Neural cell (in vitro differentiated cells): ENCODE results near the gene PRIMPOL. TPM values are rescaled to one million over a fixed set of nuclear protein-coding genes. Genes with fewer than 3 reads are reported as not detected.

Experiments used
- H2AFZ ChIP-seq: fragments of 200-600, 300-800 bp; sonication (generic), shearing (Covaris generic); 2 replicates; pipeline ENCODE4 v1.6.0; 2014; ENCODE audit warnings: low read depth, mild to moderate bottlenecking, antibody characterized with exemption, low read length, moderate library complexity
- H3F3A ChIP-seq: fragments of 200-600 bp; shearing (Covaris generic); 2 replicates; pipeline ENCODE4 v1.6.1; 2016; ENCODE audit warnings: mild to moderate bottlenecking, moderate library complexity, mixed read lengths, antibody characterized with exemption, low read length; ENCODE audit not compliant: insufficient read depth, poor library complexity, severe bottlenecking
- H3K27ac ChIP-seq: fragments of 200-600, 300-800 bp; sonication (generic), shearing (Covaris generic); 2 replicates; pipeline ENCODE4 v1.5.1; 2014; ENCODE audit warnings: mild to moderate bottlenecking, low read length, moderate library complexity
- H3K27me3 ChIP-seq: fragments of 300-800, 200-600 bp; sonication (generic), shearing (Covaris generic); 2 replicates; pipeline ENCODE4 v1.6.0; 2014; ENCODE audit warnings: mild to moderate bottlenecking, low read depth, low read length, moderate library complexity; ENCODE audit not compliant: insufficient read depth
- H3K36me3 ChIP-seq: fragments of 300-800, 200-600 bp; sonication (generic), shearing (Covaris generic); 2 replicates; pipeline ENCODE4 v1.5.1; 2014; ENCODE audit warnings: mild to moderate bottlenecking, antibody characterized with exemption, low read length, moderate library complexity; ENCODE audit not compliant: insufficient read depth
- H3K4me2 ChIP-seq: fragments of 300-800, 200-600 bp; sonication (generic), shearing (Covaris generic); 2 replicates; pipeline ENCODE4 v1.6.0; 2014; ENCODE audit warnings: mild to moderate bottlenecking, low read length
- H3K4me3 ChIP-seq: fragments of 300-800, 200-600 bp; sonication (generic), shearing (Covaris generic); 2 replicates; pipeline ENCODE4 v1.5.1; 2014; ENCODE audit warnings: mild to moderate bottlenecking, low read length, moderate library complexity
- H3K79me2 ChIP-seq: fragments of 200-600 bp; shearing (Covaris generic); replicated peaks from 2 replicates; pipeline ENCODE4 v1.6.0; 2014; ENCODE audit warnings: mild to moderate bottlenecking, low read length, moderate library complexity; ENCODE audit not compliant: insufficient read depth
- H3K9ac ChIP-seq: fragments of 300-800, 200-600 bp; sonication (generic), shearing (Covaris generic); 2 replicates; pipeline ENCODE4 v1.6.1; 2016; ENCODE audit warnings: mild to moderate bottlenecking, low read length, mixed read lengths
- H3K9me2 ChIP-seq: fragments of 200-600 bp; shearing (Covaris generic); 2 replicates; pipeline ENCODE4 v1.6.1; 2016; ENCODE audit warnings: mild to moderate bottlenecking, low read length, mixed read lengths; ENCODE audit not compliant: insufficient read depth
- H3K9me3 ChIP-seq: fragments of 200-600, 300-800 bp; sonication (generic), shearing (Covaris generic); 2 replicates; pipeline ENCODE4 v1.6.1; 2016; ENCODE audit warnings: mild to moderate bottlenecking, mixed run types, low read length, moderate library complexity, mixed read lengths
- H4K20me1 ChIP-seq: fragments of 200-600 bp; shearing (Covaris generic); 2 replicates; pipeline ENCODE4 v1.6.1; 2016; ENCODE audit warnings: mild to moderate bottlenecking, mixed run types; ENCODE audit not compliant: insufficient read depth
- CTCF ChIP-seq: fragments of 450-650 bp; IDR thresholded peaks from 2 replicates; pipeline ENCODE4 v1.5.1; 2014; ENCODE audit warnings: antibody characterized with exemption, mild to moderate bottlenecking, moderate library complexity; ENCODE audit not compliant: poor library complexity, severe bottlenecking
- EZH2 ChIP-seq: fragments of 200-600, 300-800 bp; shearing (Covaris generic), sonication (generic); IDR thresholded peaks from 2 replicates; pipeline ENCODE4 v1.6.1; 2014; ENCODE audit warnings: antibody characterized with exemption, low read length, borderline replicate concordance, mild to moderate bottlenecking; ENCODE audit not compliant: insufficient read depth, poor library complexity, severe bottlenecking
- MXI1 ChIP-seq: fragments of 450-650 bp; conservative IDR thresholded peaks from 2 replicates; pipeline ENCODE4 v1.6.1; 2014; ENCODE audit warnings: antibody characterized with exemption, mild to moderate bottlenecking; ENCODE audit not compliant: poor library complexity, severe bottlenecking
- POLR2AphosphoS5 ChIP-seq: IDR thresholded peaks from 2 replicates; pipeline ENCODE4 v1.6.1; 2012
- RAD21 ChIP-seq: fragments of 450-650 bp; conservative IDR thresholded peaks from 2 replicates; pipeline ENCODE4 v1.6.1; 2014; ENCODE audit warnings: antibody characterized with exemption, mild to moderate bottlenecking, moderate library complexity
- SMC3 ChIP-seq: fragments of 450-650 bp; conservative IDR thresholded peaks from 2 replicates; pipeline ENCODE4 v1.6.1; 2014; ENCODE audit warnings: antibody characterized with exemption, mild to moderate bottlenecking, moderate library complexity; ENCODE audit not compliant: poor library complexity
- TAF1 ChIP-seq: IDR thresholded peaks from 2 replicates; pipeline ENCODE4 v1.6.1; 2012; ENCODE audit warnings: low read depth
- polyA plus RNA-seq: library from polyadenylated mRNA; depleted of rRNA; stranded (reverse); fragments of >200 nt; gene quantifications from 2 replicates; pipeline ENCODE4 v1.2.3, GENCODE V29; 2014
- TF ChIP-seq, protein P1 (sequence below): IDR thresholded peaks from 2 replicates; pipeline ENCODE4 v1.6.1; 2012; ENCODE audit warnings: borderline replicate concordance

PRIMPOL gene
- polyA plus RNA-seq, 1 donor from 2014 or later = 23.6 TPM

DNA sequence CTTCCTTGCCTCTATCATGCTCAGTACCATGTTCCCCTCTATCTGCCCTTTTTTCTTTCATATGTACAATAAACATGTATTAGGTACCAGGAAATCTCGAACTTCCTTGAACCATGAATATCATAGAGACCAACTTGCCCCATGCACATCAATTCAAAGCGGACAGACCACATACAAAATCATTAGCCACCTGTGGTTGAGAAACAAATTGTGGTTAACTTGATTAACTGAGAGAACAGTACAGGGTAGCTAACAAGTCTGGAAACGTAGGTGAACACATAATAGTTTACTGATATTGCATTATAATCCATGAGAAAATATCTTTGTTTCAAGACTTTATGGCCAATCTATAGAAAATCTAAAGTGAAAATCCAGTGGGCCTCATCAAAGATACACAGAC is 8.5 kb upstream of the PRIMPOL start:
- no peaks in the 10 kb centered on the region for H3K36me3 ChIP-seq
- H3K27ac ChIP-seq = no peak overlapping the region
- H3K4me3 ChIP-seq = no peak overlapping the region
- no peak overlapping the region for H3K4me2 ChIP-seq
- no peak overlapping the region for H2AFZ ChIP-seq
- H3K9me2 ChIP-seq = no peaks in the 10 kb centered on the region
- H3K9ac ChIP-seq = no peak overlapping the region
- H3K9me3 ChIP-seq = no peaks in the 10 kb centered on the region
- TF ChIP-seq EZH2 = no peak
- TF ChIP-seq CTCF = no peak
- TF ChIP-seq, protein P1, sequence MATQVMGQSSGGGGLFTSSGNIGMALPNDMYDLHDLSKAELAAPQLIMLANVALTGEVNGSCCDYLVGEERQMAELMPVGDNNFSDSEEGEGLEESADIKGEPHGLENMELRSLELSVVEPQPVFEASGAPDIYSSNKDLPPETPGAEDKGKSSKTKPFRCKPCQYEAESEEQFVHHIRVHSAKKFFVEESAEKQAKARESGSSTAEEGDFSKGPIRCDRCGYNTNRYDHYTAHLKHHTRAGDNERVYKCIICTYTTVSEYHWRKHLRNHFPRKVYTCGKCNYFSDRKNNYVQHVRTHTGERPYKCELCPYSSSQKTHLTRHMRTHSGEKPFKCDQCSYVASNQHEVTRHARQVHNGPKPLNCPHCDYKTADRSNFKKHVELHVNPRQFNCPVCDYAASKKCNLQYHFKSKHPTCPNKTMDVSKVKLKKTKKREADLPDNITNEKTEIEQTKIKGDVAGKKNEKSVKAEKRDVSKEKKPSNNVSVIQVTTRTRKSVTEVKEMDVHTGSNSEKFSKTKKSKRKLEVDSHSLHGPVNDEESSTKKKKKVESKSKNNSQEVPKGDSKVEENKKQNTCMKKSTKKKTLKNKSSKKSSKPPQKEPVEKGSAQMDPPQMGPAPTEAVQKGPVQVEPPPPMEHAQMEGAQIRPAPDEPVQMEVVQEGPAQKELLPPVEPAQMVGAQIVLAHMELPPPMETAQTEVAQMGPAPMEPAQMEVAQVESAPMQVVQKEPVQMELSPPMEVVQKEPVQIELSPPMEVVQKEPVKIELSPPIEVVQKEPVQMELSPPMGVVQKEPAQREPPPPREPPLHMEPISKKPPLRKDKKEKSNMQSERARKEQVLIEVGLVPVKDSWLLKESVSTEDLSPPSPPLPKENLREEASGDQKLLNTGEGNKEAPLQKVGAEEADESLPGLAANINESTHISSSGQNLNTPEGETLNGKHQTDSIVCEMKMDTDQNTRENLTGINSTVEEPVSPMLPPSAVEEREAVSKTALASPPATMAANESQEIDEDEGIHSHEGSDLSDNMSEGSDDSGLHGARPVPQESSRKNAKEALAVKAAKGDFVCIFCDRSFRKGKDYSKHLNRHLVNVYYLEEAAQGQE = no peak
- no peak for TF ChIP-seq POLR2AphosphoS5
- TF ChIP-seq MXI1 = no peak
- no peak for TF ChIP-seq TAF1
- TF ChIP-seq SMC3 = no peak
- TF ChIP-seq RAD21 = no peak
- no peaks in the 10 kb centered on the region for H3F3A ChIP-seq
- H3K27me3 ChIP-seq = no peaks in the 10 kb centered on the region
- peaks cover 39% of the 10 kb centered on the region for H3K79me2 ChIP-seq
- H4K20me1 ChIP-seq = no peaks in the 10 kb centered on the region

DNA sequence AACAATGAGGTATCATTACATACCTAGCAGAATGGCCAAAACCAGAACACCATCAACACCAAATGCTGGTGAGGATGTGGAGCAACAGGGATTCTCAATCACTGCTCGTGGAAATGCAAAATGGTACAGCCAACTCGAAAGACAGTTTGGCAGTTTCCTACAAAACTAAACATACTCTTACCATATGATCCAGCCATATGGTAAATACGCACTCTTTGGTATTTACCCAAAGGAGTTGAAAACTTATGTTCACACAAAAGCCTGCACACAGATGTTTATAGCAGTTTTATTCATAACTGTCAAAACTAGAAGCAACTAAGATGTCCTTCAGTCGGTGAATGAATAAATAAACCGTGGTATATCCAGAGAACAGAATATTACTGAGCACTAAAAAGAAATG is 8.1 kb upstream of the PRIMPOL start:
- Histone ChIP-seq H3K9ac (no peak overlapping the region), H3K36me3 (no peaks in the 10 kb centered on the region), H3K9me3 (no peaks in the 10 kb centered on the region), H3K4me3 (no peak overlapping the region), H4K20me1 (no peaks in the 10 kb centered on the region), H3K4me2 (no peak overlapping the region), H3K79me2 (peaks cover 43% of the 10 kb centered on the region), H3K27me3 (no peaks in the 10 kb centered on the region), H3K9me2 (no peaks in the 10 kb centered on the region), H3K27ac (no peak overlapping the region), H3F3A (no peaks in the 10 kb centered on the region), H2AFZ (no peak overlapping the region)
- no peak for TF ChIP-seq MXI1
- TF ChIP-seq CTCF = no peak
- TF ChIP-seq, protein P1 = no peak
